ENCODE results near the gene CFAP46. TPM values are rescaled to one million over a fixed set of nuclear protein-coding genes. Genes with fewer than 3 reads are reported as not detected.

The CFAP46 gene
- polyA plus RNA-seq, 3 donors: 0.07 TPM; not detected in 2

GRCh38 chr10:132779549-132780294, 162.6 kb downstream of the CFAP46 start:
- TF ChIP-seq CTCF (IDR thresholded peaks at IDR 0.05): no peak
- Mint-ChIP-seq H3K36me3 (peaks cover 50 to 72% of the 10 kb centered on the region in 2 donors), H3K9me3 (peaks cover 0 to 7% (median 4%) of the 10 kb centered on the region in 7 donors), H3K27ac (no peak overlapping the region), H3K4me3 (no peak overlapping the region), H3K27me3 (ENCODE audit: low read depth in 3 of 3) (peaks cover 19 to 24% (median 23%) of the 10 kb centered on the region in 3 donors), H3K4me1 (peaks cover 4% of the 10 kb centered on the region)
- H3K9ac ChIP-seq (ENCODE audit: insufficient read depth, low read length, poor library complexity, severe bottlenecking): no peak overlapping the region
- no peak for DNase-seq
- intact Hi-C loops (cut with micrococcal nuclease): no loop called here
- peaks cover 0 to 5% of the 10 kb centered on the region in 2 donors for H3K9me3 ChIP-seq (replicated peaks in 1 of 2; ENCODE audit: control insufficient read depth in 1 of 2, insufficient read depth in 1 of 2, low read length in 2 of 2)
- H3K79me2 ChIP-seq (ENCODE audit: insufficient read depth, low read length): no peaks in the 10 kb centered on the region
- H3K4me2 ChIP-seq (replicated peaks; ENCODE audit: extremely low read depth, low read length, poor library complexity, severe bottlenecking): no peak overlapping the region
- no peak overlapping the region for H3K27ac ChIP-seq (ENCODE audit: low read depth in 1 of 2, low read length in 2 of 2)
- H4K20me1 ChIP-seq (ENCODE audit: insufficient read depth, low read length): peaks cover 5% of the 10 kb centered on the region
- no peak overlapping the region for H3K4me3 ChIP-seq (replicated peaks in 1 of 3; ENCODE audit: low read depth in 2 of 3, low read length in 3 of 3)
- H2AFZ ChIP-seq (ENCODE audit: insufficient read depth, low read depth, low read length, poor library complexity, severe bottlenecking): no peak overlapping the region
- H3K27me3 ChIP-seq (ENCODE audit: control insufficient read depth in 2 of 2, insufficient read depth in 2 of 2, low read length in 2 of 2): peaks cover 6 to 15% of the 10 kb centered on the region in 2 donors
- H3K4me1 ChIP-seq (ENCODE audit: control insufficient read depth in 1 of 2, insufficient read depth in 2 of 2, low read length in 2 of 2): no peaks in the 10 kb centered on the region
- 98% methylated on average over 37 of the region's 41 CpGs for WGBS (ENCODE audit: insufficient coverage)
- H3K36me3 ChIP-seq (replicated peaks in 1 of 2; ENCODE audit: control insufficient read depth in 1 of 2, insufficient read depth in 2 of 2, low read length in 2 of 2): peaks cover 49 to 51% of the 10 kb centered on the region in 2 donors

- Histone ChIP-seq H3K4me3 (replicated peaks in 1 of 3; ENCODE audit: low read depth in 2 of 3, low read length in 3 of 3) (no peak overlapping the region), H3K27ac (ENCODE audit: low read depth in 1 of 2, low read length in 2 of 2) (no peak overlapping the region), H3K27me3 (ENCODE audit: control insufficient read depth in 2 of 2, insufficient read depth in 2 of 2, low read length in 2 of 2) (no peaks in the 10 kb centered on the region), H3K4me1 (ENCODE audit: control insufficient read depth in 1 of 2, insufficient read depth in 2 of 2, low read length in 2 of 2) (no peaks in the 10 kb centered on the region), H3K36me3 (replicated peaks in 1 of 2; ENCODE audit: control insufficient read depth in 1 of 2, insufficient read depth in 2 of 2, low read length in 2 of 2) (peaks cover 41 to 48% of the 10 kb centered on the region in 2 donors), H3K9ac (ENCODE audit: insufficient read depth, low read length, poor library complexity, severe bottlenecking) (no peak overlapping the region), H3K79me2 (ENCODE audit: insufficient read depth, low read length) (no peaks in the 10 kb centered on the region), H3K9me3 (replicated peaks in 1 of 2; ENCODE audit: control insufficient read depth in 1 of 2, insufficient read depth in 1 of 2, low read length in 2 of 2) (no peaks in the 10 kb centered on the region), H3K4me2 (replicated peaks; ENCODE audit: extremely low read depth, low read length, poor library complexity, severe bottlenecking) (no peak overlapping the region), H2AFZ (ENCODE audit: insufficient read depth, low read depth, low read length, poor library complexity, severe bottlenecking) (no peak overlapping the region), H4K20me1 (ENCODE audit: insufficient read depth, low read length) (no peaks in the 10 kb centered on the region)
- Mint-ChIP-seq H3K9me3 (peaks cover 0 to 3% (median 0%) of the 10 kb centered on the region in 7 donors), H3K27ac (no peak overlapping the region), H3K36me3 (peaks cover 41 to 67% of the 10 kb centered on the region in 2 donors), H3K4me1 (no peaks in the 10 kb centered on the region), H3K4me3 (no peak overlapping the region), H3K27me3 (ENCODE audit: low read depth in 3 of 3) (peaks cover 3 to 4% (median 3%) of the 10 kb centered on the region in 3 donors)
- intact Hi-C loops (cut with micrococcal nuclease): no loop called here
- no peak for DNase-seq
- WGBS (ENCODE audit: insufficient coverage): over 99% methylated on average over 13 of the region's 14 CpGs
- no peak for TF ChIP-seq CTCF (IDR thresholded peaks at IDR 0.05)
Measured at GRCh38 chr10:132777441-132777840, 164.9 kb downstream of the CFAP46 start.

Measured in CD14-positive monocyte (primary cell).